NCI-H748 (cell line): ENCODE measurements around the gene OR1F1.
"Not testable (repeated sequence)": the region's sequence is repeated elsewhere in the genome, so short reads cannot be mapped to it uniquely, and the experiment has no call there.

Experiments
- DNase-seq: peaks from one replicate; lab custom pipeline; 2025; ENCODE audit not compliant: unreplicated experiment; lab: John Stamatoyannopoulos, UW

OR1F1 gene

DNA sequence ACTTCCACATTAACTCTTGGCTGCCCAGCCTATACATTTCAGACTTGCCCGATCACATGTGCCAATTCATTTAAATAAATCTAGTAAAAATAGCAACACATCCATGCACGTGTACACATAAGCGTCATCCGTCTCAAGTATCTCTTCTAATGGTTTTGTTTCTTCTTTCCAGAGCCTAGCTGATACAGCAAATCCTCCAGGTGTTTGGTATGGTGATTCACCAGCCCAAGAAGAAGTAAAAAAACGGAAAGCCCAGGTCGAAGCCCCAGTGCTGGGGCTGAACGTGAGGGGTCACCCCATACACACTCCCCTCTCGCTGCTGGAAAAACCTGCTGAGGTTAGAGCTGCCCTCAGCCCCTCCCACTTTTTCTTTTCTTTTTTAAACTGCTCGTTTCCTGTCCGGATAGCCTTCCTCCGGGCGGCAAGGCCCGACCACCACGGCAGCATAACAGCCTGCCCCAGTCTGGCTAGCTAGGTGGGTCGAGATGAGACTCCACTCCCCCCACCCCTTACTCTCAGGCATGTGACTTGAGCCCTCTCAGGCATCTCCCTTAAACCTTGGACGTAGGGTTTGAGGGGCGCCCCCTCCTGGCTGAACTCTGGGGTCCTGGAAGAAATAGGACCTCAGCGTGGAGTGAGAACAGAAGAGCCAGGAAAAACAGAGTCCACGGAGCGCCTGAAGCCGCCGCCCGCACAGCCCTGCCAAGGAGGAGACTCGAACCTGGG lies 13.9 kb upstream of the OR1F1 start:
- DNase-seq = peak; percentile 65

- DNase-seq = no peak
These were observed 13.3 kb upstream of the OR1F1 start for GRCh38 chr16:3174618-3175148.

DNA sequence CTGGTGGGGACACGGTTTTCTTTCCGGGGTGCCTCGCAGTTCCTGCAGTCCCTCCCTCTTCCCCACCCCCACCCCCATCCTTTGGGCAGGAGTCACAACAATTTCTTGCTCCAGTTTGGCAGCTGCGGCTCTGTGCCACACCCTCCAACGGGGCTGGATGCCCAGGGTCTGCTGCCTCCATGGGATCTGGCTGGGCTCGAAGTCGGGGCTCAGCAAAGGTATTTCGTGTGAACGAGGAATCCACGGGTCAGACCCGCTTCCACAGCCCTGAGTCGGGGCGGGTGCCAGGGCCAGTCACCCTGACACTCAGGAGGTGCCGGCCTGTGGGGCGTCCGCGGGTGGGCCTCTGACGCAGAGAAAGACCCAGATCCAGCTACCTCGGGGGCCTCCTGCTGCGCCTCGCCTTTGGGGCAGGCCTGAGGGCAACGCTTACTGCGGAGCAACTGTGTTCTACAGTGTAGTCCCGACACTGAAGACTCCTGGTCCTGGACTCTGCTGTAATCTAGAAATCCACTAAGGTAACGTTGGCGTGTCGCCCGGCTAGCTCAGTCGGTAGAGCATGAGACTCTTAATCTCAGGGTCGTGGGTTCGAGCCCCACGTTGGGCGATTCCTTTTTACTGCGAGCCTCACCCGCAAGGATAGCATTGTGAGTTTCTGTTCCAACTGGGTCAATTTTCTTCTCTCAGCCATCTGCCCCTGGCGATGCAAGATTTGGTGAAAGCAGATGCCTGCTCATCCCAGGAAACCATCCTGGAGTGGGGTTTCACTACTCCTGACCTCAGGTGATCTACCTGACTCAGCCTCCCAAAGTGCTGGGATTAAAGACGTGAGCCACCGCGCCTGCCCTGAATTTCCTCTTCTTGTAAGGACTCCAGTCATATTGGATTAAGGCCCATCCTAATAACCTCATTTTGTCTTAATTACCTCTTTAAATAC lies 12.6 kb upstream of the OR1F1 start:
- no peak for DNase-seq

- DNase-seq = no peak
These were observed 8.4 kb upstream of the OR1F1 start for GRCh38 chr16:3179651-3180050.

DNA sequence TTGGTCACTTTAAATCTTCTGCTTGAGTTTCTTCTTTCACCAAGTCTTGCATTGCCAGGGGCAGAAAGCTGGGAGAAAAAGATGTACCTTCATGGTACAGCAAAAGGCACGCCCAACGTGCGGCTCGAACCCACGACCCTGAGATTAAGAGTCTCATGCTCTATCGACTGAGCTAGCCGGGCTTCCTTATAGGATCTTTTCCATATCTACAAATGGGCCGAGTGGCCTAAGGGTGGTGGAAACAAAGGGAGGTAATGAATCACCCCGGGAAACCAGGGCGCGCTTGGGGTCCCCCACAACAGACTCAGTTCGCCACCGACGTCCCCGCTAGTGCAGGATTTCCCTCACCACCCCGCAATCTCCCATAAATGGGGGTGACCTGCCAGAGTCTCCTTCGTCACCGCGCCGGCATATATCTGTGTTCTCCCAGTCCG lies 7.5 kb upstream of the OR1F1 start:
- DNase-seq = no peak

DNA sequence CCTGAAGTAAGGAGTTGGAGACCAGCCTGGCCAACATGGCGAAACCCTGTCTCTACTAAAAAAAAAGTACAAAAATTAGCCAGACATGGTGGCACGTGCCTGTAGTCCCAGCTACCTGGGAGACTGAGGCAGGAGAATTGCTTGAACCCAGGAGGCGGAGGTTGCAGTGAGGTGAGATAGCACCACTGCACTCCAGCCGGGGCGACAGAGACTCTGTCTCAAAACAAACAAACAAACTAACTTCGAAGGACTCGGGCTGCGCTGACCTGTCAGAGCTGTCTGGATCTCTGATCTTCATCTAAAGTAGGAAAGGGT lies 5.8 kb upstream of the OR1F1 start:
- not testable (repeated sequence) for DNase-seq

- DNase-seq = no peak
These were observed 5.2 kb upstream of the OR1F1 start for GRCh38 chr16:3182608-3183444.

DNA sequence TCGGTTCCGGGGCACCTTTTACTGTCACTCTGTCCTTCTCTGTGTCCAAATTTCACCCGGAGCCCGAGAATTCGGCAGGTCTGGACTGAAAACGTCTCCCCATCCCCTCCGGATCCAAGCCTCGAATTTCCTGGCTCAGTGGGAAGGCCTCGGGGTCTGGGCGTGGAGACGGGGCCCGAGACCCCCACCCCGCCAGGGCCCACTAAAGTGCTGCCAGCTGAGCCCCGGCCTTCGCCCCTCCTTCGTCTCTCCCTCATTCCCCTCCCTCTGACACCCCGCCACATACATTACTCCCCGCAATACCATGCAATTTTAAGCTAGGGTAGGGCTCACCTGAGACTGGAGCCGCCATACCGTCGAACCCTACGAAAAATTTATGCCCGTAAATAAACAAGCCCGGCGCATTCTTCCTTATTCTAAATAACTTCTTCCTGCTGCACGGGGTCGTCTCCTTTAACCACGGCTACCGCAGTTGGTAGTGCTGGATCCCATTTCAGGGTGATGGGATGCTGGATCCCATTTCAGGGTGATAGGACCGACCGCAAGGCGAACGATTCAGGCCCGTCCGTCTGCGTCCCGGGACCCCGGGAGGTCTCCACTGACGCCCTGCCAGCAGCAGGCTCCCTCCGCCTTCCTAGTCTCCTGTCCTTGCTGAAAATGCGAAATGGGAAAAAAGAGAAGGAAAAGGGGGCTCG lies 4.4 kb upstream of the OR1F1 start:
- DNase-seq = no peak

DNA sequence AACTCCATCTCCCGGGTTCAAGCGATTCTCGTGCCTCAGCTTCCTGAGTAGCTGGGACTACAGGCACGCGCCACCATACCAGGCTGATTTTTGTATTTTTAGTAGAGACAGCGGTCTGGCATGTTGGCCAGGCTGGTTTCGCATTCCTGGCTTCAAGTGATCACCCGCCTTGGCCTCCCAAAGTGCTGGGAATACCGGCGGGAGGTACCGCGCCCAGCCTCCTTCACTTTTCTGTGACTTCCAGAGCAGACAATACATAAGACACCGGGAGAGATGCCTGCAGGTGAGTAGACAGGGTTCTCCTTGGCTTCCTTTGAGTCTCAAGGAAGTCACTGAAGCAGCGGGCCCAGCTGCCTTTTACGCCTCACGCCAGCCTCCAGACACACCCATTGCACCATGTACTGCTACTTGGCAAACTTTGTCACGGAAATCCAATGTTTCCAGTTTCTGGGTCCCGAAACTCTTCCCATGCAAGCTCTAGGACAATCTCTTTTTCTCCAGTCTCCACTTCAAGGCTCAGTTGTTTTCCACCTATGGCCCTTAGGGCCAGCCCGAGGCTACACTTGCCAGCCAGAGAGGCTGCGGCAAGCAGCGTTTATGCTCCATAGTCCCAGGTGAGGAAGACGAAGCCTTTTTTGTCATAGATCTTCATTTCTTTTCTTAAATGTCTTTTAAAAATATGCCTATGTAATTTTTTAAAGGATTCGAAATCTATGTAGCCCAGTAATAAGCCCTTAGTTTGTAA lies 886 bp upstream of the OR1F1 start:
- no peak for DNase-seq

DNA sequence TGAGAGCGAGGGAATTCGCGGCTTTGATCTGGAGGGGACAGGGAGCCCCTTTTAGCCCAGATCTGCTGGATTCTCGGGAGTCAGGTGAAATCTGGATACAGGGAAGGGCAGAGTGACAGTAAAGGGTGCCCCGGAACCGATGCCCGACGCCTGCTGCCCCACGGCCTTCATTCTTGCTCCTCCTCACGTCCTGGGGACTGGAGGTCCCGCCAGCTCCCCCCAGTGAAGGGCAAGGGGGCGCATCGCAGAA lies 596 bp downstream of the OR1F1 start:
- peak; percentile 50 for DNase-seq

GRCh38 chr16:3188925-3189825 lies 1.2 kb downstream of the OR1F1 start:
- peak; percentile 50 for DNase-seq

GRCh38 chr16:3189869-3190268 lies 1.9 kb downstream of the OR1F1 start:
- no peak for DNase-seq

GRCh38 chr16:3190949-3191353 lies 2.9 kb downstream of the OR1F1 start:
- peak; percentile 37 for DNase-seq

GRCh38 chr16:3192476-3193019 lies 4.5 kb downstream of the OR1F1 start:
- DNase-seq = no peak

GRCh38 chr16:3193221-3194212 lies 5.5 kb downstream of the OR1F1 start:
- no peak for DNase-seq

DNA sequence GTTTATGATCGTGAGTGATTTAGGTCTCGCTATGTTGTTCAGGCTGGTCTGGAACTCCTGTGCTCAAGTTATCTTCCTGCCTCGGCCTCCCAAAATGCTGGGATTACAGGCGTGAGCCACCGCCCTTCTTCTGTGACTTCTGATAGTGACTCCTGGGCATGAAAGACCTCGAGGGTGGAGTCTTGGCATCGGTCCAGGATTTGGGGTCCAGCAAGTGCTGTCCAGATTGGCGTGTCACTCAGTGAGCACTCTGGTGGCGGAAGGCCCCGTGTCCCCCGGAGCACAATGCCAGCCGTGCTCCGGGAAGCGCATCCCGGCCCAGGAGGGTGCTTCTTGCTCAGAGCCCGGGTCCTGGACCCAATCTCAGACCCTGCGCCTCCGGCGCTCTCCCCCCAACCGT lies 6.8 kb downstream of the OR1F1 start:
- peak; percentile 11 for DNase-seq

DNA sequence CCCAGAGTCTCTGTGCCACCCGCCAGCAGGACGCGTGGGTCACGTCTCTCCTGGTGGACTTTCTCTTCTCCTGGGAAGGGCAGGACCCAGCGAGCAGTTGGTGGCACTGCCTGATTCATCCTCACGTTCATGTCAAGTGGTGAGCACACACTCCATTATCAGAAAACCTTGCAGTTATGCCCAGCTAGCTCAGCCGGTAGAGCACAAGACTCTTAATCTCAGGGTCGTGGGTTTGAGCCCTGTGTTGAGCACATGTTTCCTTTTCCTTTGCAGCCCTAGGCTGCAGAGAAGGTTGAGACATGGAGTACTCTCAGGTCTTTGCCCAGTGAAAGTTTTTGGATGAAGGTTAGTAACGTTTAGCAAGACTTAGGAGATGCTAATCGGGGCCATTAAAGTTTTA lies 8.0 kb downstream of the OR1F1 start:
- DNase-seq = no peak
